HCT116 (cell line): Measurements from ENCODE around the gene RNF220.

Experiments
- ATF3 ChIP-seq: IDR thresholded peaks from 2 replicates; pipeline ENCODE4 v1.6.1; 2012
- CEBPB ChIP-seq: IDR thresholded peaks from 2 replicates; pipeline ENCODE4 v1.6.1; 2012; ENCODE audit warnings: low read depth
- CTCF ChIP-seq, 3 experiments: fragments of 200-600 bp in 1 of 3; sonication (generic) in 1 of 3; IDR thresholded peaks in 2 of 3; conservative IDR thresholded peaks in 1 of 3; 2 replicates each; pipeline ENCODE4 v1.5.1; 2012 to 2017; ENCODE audit warnings: low read depth in 2 of 3, low read length in 2 of 3, antibody characterized with exemption in 1 of 3, borderline replicate concordance in 1 of 3, control low read depth in 1 of 3, mild to moderate bottlenecking in 1 of 3, mixed read lengths in 1 of 3, mixed run types in 1 of 3, moderate library complexity in 1 of 3; ENCODE audit not compliant: insufficient read depth in 1 of 3
- ELF1 ChIP-seq: IDR thresholded peaks from 2 replicates; pipeline ENCODE4 v1.6.1; 2012; ENCODE audit warnings: low read depth, borderline replicate concordance
- EZH2 ChIP-seq: fragments of 200-600 bp; sonication (generic); IDR thresholded peaks from 2 replicates; pipeline ENCODE4 v1.6.1; 2017; ENCODE audit warnings: antibody characterized with exemption, mixed run types
- POLR2A ChIP-seq: IDR thresholded peaks from 2 replicates; pipeline ENCODE4 v1.7.0; 2011; ENCODE audit warnings: borderline replicate concordance; ENCODE audit not compliant: insufficient read depth, insufficient read length; ENCODE audit errors: extremely low read depth
- SIN3A ChIP-seq: IDR thresholded peaks from 2 replicates; pipeline ENCODE4 v1.6.1; 2012; ENCODE audit warnings: low read depth
- SRF ChIP-seq: IDR thresholded peaks from 2 replicates; pipeline ENCODE4 v1.6.1; 2012; ENCODE audit warnings: low read depth

DNA sequence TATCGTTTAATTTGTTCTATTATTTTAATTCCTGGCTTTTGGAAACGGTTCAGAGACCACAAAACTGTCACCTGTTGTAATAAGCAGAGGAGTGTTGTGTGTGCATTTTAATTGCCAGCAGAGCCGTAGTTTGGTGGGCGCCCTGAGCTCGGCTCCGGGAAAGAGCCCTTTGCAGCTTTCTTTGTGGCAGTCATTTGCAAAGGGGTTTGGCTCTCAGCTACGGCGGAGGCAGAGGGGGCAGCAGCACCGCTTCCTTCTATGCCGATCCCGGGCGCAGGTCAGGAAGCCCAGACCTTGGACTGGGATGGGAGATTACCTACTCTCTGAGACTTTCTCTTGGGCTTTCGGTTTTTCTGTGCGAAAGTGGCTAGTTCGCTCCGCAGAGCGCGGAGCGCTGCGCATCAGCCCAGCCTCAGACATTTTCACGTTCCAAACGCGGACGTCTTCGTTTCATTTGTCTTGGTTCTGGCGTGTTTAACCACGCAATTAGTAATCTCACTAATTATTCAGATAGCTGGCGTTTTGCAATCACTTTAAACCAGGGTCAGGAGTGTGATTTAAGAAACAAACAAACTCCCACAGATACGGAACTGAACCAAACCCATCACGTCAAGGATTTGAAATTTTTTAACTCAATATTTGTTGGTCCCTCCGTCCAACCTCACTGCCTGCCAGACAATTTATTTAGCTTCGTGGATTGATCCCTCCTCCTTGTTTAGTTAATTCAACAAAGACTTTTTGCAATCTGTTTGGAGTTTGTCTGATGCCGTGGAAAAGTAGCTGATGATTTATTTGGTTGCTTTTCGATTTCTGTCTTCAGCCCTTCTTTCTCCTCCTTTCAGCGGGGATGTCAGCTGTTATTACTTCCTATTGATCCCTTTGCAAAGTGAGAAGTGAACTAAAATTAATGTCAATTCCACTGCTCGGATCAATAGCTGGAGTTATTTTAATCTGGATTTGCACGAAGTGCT is 3.9 kb downstream of the RNF220 start:
- TF ChIP-seq CTCF (IDR thresholded peaks at IDR 0.05 in 2 of 3, conservative IDR thresholded peaks at IDR 0.05 in 1 of 3; ENCODE audit: borderline replicate concordance in 1 of 3, insufficient read depth in 1 of 3, low read depth in 2 of 3, low read length in 2 of 3) (no peak), ELF1 (no peak), POLR2A (no peak), SIN3A (no peak), EZH2 (no peak), ATF3 (no peak), CEBPB (no peak), SRF (no peak)
